ENCODE results near the gene GLOD4. TPM values are rescaled to one million over a fixed set of nuclear protein-coding genes. Genes with fewer than 3 reads are reported as not detected.
A peak's percentile ranks its signal among the peaks of the same experiment; 100 is the strongest.
"Not testable (repeated sequence)": the region's sequence is repeated elsewhere in the genome, so short reads cannot be mapped to it uniquely, and the experiment has no call there.

Gene GLOD4
- total and polyA plus RNA-seq, 7 donors = 13.5 to 29.2 (median 21.3) TPM

GRCh38 chr17:788551-788950, 6.5 kb upstream of the GLOD4 start:
- intact Hi-C loops (cut with DNase I) = no loop called here

GRCh38 chr17:787641-788221, 5.7 kb upstream of the GLOD4 start:
- Histone ChIP-seq H3K36me3 (ENCODE audit: insufficient read depth in 1 of 2, low read depth in 1 of 2) (peaks cover 5 to 77% of the 10 kb centered on the region in 2 donors), H3K4me1 (peaks cover 24% of the 10 kb centered on the region), H3K4me3 (no peak overlapping the region), H3K27ac (no peak overlapping the region), H3K27me3 (ENCODE audit: insufficient read depth in 3 of 3, low read length in 2 of 3) (no peaks in the 10 kb centered on the region), H3K9me3 (no peaks in the 10 kb centered on the region)
- 78 to 88% (median 80%) methylated on average over 12 of the region's 12 CpGs for WGBS, 3 donors
- TF ChIP-seq CTCF (IDR thresholded peaks at IDR 0.05) = no peak
- no peak for DNase-seq
- ATAC-seq = no peak
- intact Hi-C loops (cut with DNase I) = no loop called here

More at GRCh38 chr17:788551-788950, 6.5 kb upstream of the GLOD4 start:
- TF ChIP-seq CTCF (IDR thresholded peaks at IDR 0.05) = no peak
- ATAC-seq = no peak
- Histone ChIP-seq H3K27ac (no peak overlapping the region), H3K36me3 (ENCODE audit: insufficient read depth in 1 of 2, low read depth in 1 of 2) (peaks cover 5 to 75% of the 10 kb centered on the region in 2 donors), H3K4me3 (no peak overlapping the region), H3K27me3 (ENCODE audit: insufficient read depth in 3 of 3, low read length in 2 of 3) (no peaks in the 10 kb centered on the region), H3K4me1 (peaks cover 16% of the 10 kb centered on the region), H3K9me3 (no peaks in the 10 kb centered on the region)
- 79 to 87% (median 79%) methylated on average over 4 of the region's 4 CpGs for WGBS, 3 donors
- no peak for DNase-seq

- intact Hi-C loops (cut with DNase I); H3K9me3 ChIP-seq; ATAC-seq; H3K27ac ChIP-seq; H3K27me3 ChIP-seq (ENCODE audit: insufficient read depth in 3 of 3, low read length in 2 of 3); DNase-seq; H3K4me3 ChIP-seq: not testable (repeated sequence)
- peaks cover 32% of the 10 kb centered on the region for H3K4me1 ChIP-seq
- H3K36me3 ChIP-seq (ENCODE audit: insufficient read depth in 1 of 2, low read depth in 1 of 2) = peaks cover 5 to 59% of the 10 kb centered on the region in 2 donors
- 90 to 99% (median 98%) methylated on average over 7 of the region's 7 CpGs for WGBS, 3 donors
Measured at GRCh38 chr17:785901-786300, 3.8 kb upstream of the GLOD4 start.

GRCh38 chr17:784143-784542, 2.1 kb upstream of the GLOD4 start:
- 71 to 79% (median 76%) methylated on average over 3 of the region's 3 CpGs for WGBS, 3 donors

GRCh38 chr17:778096-778495, 4.0 kb downstream of the GLOD4 start:
- H3K4me1 ChIP-seq = peaks cover 12% of the 10 kb centered on the region
- 85 to 88% (median 87%) methylated on average over 11 of the region's 11 CpGs for WGBS, 3 donors
- no peak for ATAC-seq
- no peak overlapping the region for H3K4me3 ChIP-seq
- DNase-seq = no peak
- no peaks in the 10 kb centered on the region for H3K27me3 ChIP-seq (ENCODE audit: insufficient read depth in 3 of 3, low read length in 2 of 3)
- no peaks in the 10 kb centered on the region for H3K9me3 ChIP-seq
- peaks cover 7 to 60% of the 10 kb centered on the region in 2 donors for H3K36me3 ChIP-seq (ENCODE audit: insufficient read depth in 1 of 2, low read depth in 1 of 2)
- H3K27ac ChIP-seq = no peak overlapping the region
- intact Hi-C loops (cut with DNase I) = no loop called here
- TF ChIP-seq CTCF (IDR thresholded peaks at IDR 0.05) = no peak

More at GRCh38 chr17:784143-784542, 2.1 kb upstream of the GLOD4 start:
- H3K4me1 ChIP-seq = peaks cover 32% of the 10 kb centered on the region
- ATAC-seq = no peak
- H3K4me3 ChIP-seq = peak overlapping the region; percentile 100
- TF ChIP-seq CTCF (IDR thresholded peaks at IDR 0.05) = no peak
- H3K9me3 ChIP-seq = no peaks in the 10 kb centered on the region
- no peak for DNase-seq
- peaks cover 5 to 48% of the 10 kb centered on the region in 2 donors for H3K36me3 ChIP-seq (ENCODE audit: insufficient read depth in 1 of 2, low read depth in 1 of 2)
- no peaks in the 10 kb centered on the region for H3K27me3 ChIP-seq (ENCODE audit: insufficient read depth in 3 of 3, low read length in 2 of 3)
- intact Hi-C loops (cut with DNase I) = no loop called here
- H3K27ac ChIP-seq = no peak overlapping the region

All from psoas muscle (tissue), 8 donors.